Raji (cell line): ENCODE measurements around the gene INO80B.

ENCODE experiments used
- POLR2A ChIP-seq: IDR thresholded peaks from 2 replicates; pipeline ENCODE4 v1.6.1; 2011; ENCODE audit warnings: low read depth, low read length, control low read depth; ENCODE audit not compliant: insufficient read depth

The INO80B gene

DNA sequence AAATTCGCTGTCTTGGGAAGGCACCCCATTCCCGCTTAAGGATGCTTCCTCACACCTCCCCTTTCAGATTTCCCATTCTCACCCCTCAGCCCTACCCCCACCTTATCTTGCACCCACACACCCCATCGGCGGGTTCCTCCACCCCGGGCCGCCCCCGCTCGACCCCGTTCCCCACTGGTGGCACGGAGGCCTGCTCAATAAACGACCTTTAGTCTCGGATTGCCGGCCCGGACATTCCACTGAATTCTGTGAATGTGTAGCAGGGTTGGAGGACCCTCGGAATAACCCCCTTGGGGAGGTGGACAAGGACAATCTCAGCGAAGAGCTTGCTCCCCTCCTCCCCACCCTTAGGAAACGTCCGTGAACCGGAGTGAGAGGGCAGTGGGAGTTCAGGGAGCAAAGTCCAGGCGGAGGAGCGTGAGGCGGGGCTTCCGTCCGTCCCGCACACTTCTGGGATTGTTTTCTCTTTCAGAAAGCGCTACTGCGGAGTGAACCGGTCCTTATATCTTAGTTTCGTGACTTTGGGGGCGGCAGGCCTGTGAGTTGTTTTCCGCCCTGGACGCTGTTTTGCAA, 47.3 kb downstream of the INO80B start:
- TF ChIP-seq POLR2A, result no peak

DNA sequence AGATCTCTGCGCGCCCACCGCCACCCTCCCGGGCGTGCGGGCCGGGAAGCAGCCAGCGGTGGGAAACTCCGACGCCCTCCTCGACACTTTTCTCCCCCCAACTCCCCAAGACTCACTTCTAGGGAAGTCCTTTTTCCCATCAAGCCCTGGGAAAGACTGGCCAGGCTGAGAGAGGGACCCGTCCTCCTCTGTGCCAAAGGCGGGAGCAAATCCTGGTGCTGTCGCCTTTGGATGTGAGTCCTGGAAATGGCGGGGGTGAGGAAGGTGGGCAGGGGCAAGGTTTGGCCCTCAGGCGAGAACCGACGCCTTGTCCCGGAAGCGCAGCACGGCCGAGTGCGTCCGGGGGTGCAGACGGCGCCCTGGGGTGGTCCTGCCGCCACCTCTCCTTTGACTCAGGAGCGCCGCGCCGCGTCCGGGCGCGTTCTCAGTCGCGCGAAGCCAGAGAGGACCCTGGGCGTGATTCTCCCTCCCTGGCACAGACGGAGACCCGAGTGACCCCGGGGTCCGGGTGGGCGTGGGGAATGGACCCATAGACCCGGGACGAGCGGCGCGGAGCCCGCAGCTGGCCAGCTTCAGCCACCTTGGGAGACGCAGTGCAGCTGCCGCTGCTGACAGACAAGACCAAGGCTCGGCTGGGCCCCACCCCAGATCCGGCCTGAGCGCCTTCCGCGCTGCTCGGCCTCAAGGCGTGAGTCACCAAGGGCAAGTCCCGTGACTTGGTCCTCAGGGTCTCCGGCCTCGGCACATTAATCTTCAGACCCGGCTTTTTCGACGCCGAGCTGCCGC, 48.0 kb downstream of the INO80B start:
- TF ChIP-seq POLR2A, result peak; percentile 46; the same call in 1 of the 2 replicates

DNA sequence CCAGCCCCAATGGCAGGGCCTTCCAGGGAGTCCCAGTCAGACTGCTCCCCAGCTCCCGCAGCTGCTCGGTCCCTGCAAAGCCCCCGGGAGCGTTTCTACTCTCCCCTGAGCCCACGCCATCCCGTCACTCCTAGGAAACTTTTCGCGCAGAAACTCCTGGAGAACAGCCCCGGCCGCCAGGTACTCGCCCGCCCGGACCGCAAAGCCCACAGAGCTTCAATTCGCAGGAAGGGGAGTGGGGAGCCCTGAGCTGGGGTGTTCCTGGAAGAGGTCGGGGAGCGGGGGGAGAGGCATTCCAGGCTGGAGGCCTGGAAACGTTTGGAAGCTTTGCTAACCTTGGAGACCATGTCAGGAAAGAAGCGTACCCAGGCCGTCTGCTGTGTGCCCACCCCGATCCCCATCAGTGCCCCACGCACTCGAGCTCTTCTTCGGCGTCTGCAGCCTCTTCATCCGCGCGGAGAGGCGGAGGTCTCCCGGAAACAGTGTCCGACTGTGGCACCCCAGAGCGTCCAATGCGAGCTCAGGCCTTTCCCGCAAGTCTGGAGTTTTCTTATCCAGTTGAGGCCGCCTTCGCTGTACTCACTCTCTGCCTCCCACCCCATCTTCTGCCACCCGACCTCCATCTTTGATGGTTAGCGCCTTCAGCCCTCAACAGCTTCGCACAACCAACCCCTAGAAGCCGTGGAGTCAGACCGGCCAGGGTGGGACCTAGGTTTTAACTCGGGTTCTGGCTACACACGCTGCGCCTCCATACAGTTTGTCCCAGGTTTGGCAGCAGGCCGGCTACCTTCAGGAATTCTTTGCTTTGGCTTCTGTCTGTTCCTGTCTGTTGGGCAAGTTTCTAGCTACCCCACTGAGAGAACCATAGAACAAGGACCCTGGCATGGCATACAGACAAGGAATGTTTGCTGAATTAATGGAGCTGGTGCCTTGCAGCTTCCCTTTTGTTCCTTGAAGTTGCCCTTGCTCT, 48.9 kb downstream of the INO80B start:
- TF ChIP-seq POLR2A, result no peak

DNA sequence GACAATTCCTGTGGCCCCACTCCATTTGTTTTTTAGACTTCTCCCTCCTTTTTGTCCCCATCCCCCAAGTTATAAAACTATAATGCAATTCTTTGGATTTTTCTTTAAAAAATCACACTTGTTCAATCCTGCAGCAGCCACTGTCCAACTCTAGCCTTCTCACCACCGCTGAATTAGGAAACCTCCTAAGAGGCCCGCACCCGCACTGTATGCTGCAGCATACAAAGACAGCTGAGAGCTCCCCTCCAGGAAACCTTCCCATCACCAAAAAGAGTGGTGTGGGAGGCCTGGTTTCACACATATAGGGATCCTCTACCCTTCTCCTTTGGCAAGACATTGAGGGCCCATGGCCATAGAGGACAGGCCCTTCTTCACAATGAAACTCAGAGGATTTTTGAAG, 49.7 kb downstream of the INO80B start:
- TF ChIP-seq POLR2A, result no peak

DNA sequence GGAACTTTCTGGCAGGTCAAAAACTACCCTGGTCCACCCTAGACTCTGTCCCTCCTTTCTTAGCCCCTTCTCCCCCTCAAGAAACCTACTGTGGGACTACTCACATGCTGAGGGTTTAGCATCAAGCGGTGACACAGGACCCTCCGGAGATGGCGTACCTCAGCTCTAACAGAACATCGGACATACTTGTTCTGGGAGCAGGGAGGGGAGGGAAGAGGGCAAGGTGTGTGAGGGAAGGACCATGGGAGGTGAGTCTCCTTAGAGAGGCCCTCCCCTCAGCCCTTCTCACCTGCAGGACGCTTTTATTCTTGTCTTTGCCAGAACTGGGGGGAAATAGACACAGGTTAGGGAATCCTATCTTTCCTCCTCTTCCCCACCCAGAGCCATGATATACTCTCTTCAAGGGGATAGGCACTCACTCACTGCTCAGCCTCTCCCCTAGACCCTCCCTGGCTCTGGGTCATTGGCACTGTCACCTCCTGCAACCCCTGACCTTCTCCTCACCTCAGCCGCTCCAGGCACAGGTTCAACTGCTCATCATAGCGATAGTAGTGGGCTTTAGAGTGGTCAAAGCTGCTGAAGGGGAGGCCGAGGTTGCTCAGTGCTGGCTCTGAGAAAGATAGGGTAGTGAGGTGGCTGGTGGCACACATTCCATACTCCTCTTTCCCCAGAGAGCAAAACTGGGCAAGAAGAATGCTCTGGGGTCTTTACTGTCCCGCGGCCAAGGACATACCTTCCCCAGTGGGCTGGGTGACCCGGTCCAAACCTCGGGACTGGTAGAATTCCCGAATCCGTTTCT, 50.8 kb downstream of the INO80B start:
- no peak for TF ChIP-seq POLR2A

DNA sequence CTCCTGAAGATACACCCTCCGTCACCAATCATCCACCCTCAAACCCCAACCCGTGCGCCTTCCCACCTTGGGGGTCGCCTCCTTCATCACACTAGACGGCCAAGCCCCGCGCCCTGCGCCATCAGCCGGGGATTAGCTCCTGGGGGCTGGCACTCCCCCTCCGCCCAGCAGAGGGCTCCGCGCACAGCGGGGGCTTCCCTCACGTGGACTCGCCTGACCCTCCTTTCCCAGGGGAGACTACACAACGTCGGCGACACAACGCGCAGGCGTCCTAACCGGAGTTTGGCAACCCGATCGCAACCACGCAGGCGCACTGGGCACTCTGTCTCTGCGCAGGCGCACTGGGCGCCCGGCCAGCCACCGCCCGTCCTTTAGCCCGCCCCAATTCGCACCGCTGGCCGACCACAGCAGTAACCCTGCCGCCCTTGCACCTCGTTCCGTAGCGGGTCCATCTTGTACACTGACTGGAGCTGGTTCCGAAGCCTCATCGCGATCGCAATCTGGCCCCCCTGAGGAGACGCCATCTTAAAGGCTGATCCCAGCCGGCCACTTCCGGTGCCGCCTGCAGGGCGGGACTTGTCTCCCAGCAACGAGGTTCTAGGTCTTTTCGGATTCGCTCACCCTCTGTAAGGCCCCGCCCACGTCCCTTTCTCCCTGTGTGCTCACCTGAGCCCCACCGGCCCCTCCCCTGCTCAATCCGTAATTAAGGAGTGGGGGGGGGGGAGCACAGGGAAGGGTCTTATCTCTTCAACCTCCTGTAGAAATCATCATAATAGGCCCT, 52.4 kb downstream of the INO80B start, which contains the start of gene PCGF1:
TSS of gene PCGF1 (minus strand) at position 551 of the 781 bp plus-strand sequence. CDS start at position 524, 27 bp downstream.
- TF ChIP-seq POLR2A, result peak; percentile 77
